ENCODE measurements around the gene SLC5A4.
"Not testable (repeated sequence)": the region's sequence is repeated elsewhere in the genome, so short reads cannot be mapped to it uniquely, and the experiment has no call there.

Gene SLC5A4

DNA sequence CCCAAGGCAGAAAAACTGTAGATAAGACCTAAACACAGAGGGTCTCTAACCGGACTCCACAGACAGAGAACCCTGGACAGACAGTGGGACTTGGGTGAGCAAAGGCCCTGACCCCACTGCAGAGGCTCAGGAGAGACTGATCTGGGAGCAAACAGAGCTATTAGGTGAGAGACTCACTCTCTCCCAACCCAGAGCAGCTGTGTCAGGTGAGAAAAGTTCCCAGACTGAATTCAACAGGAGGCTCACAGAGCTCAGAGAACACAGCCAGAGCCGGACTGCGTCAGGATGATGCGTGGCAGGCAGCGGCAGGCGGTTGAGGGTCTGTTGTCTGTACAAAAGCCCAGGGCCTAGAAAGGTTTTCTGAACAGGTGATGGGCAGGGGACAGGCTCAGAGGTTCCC lies 55.8 kb downstream of the SLC5A4 start:
- DNase-seq: no peak

DNA sequence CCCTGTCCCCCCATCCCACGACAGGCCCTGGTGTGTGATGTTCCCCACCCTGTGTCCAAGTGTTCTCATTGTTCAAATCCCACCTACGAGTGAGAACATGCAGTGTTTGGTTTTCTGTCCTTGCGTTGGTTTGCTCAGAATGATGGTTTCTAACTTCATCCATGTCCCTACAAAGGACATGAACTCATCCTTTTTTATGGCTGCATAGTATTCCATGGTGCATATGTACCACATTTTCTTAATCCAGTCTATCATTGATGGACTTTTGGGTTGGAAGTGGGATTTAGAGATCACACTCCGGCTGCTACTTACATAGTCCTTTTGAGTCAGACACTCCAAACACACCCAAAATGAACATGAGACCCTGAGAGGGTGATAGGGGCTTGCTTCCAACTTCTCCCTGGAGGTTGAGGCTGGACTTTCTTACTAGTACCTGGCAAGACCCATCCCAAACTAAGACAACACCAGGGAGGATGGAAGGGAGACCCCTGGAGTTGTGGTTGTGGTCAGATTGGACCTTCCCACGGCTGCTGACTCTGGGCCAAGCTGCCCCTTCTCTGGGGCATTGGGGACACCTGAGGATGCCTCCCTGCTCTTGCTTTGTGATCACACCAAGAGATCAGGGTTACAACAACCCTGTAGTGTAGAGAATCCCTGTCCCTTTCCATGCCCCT lies 57.5 kb downstream of the SLC5A4 start:
- not testable (repeated sequence) for DNase-seq

DNA sequence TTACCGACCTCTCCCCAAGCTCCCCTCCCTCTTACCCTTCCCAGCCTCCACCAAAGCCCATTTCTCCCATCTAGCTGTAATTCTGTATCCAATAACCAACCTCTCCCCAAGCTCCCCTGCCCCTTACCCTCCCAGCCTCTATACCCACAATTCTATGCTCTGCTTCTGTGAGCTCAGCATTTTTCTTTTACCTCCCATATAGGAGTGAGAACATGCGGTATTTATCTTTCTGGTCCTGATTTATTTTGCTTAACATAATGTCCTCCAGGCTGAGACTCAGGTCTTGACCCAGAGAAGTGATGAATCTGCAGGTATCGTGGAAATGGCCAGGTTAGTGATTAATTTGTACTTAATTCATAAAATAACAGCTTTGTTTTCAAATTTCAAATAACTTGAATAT lies 59.2 kb downstream of the SLC5A4 start:
- not testable (repeated sequence) for DNase-seq

DNA sequence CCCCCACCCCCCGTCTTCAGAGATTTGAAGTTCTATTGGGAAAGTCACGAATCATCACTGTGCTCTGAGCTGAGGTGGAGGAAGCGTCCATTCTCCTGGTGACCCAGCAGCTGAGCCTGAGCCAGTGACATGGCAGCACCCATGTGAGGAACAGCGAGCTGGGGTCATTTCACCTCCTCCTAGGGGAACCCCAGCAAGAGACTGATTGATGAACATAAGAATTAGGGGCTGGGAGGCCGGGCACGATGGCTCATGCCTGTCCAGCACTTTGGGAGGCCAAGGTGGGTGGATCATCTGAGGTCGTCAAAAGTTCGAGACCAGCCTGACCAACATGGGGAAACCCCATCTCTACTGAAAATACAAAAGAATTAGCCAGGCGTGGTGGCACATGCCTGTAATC lies 61.8 kb downstream of the SLC5A4 start:
- DNase-seq: not testable (repeated sequence)

DNA sequence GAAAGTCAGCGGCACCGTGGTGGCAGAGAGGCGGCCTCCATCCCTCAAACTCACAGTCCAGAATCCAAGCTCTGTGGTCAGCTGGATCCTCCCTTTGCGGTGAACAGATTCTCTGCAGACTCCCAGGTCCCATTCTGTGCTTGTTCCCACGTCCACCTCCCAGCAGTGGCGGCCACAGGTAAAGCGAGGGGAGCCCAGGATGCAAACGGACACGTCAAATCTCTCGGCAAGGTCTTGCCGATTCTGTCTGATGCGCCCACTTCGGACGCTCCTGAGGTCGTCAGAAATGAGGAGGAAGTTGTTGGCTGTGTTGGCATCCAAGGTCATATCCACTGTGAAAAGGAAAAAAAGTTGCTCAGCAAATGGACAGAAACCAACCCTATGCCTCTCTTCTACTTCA lies 64.1 kb downstream of the SLC5A4 start:
- not testable (repeated sequence) for DNase-seq

DNA sequence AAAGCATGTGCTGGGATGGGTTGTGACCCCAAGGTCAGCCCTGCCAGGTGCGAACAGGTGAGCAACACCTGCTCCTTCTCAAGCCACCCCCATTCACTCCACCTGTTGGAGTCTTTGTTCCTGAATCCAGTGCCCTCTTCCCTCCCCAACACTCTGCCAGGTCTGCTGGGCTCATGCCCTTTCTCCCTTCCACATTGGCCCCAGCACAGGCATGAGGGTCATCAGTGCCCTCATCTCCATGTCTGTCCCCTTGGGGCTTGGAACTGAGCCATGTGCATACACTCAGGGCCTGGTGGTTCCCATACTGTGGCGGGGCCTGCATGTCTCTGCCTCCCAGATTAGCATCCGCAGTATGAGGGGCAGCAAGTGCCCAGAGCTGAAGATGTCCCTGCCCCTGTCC lies 69.3 kb downstream of the SLC5A4 start:
- DNase-seq: no peak

DNA sequence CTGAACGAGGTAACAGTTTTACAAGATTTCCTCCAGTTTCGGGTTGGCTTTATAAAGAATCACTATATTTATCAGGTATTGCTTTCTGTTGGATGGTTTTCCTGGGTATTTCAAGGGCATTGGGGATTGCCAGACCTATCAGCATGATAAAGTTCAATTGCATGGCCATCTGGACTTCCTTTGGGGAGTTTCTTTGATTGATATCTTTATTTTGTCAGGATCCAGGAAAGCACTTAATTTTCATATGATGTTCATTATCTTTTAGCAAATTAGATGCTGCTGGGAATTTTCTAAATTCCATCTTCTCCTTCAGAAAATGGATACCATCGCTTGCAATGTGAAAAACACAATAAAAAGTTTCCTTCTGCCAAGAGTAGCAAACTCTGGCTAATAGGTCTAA lies 71.5 kb downstream of the SLC5A4 start:
- DNase-seq: no peak

DNA sequence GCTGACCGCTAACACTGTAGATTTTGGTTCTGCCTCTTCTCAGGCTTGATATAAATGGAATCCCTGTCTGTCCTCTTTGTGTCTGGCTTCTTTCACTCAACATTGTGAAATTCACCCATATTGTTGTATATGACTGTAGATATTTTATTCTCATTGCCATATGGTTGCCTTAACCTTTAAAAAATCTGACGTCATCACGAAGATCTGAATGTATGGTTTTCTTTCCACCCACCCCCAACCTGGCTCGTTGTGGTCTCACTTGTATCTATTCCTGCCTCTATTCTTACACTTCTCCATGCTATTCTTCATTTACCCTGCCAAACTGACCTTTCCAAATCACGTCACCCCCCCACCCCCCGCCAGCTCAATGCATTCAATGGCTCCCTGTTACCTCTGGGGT lies 74.1 kb downstream of the SLC5A4 start:
- DNase-seq: no peak

DNA sequence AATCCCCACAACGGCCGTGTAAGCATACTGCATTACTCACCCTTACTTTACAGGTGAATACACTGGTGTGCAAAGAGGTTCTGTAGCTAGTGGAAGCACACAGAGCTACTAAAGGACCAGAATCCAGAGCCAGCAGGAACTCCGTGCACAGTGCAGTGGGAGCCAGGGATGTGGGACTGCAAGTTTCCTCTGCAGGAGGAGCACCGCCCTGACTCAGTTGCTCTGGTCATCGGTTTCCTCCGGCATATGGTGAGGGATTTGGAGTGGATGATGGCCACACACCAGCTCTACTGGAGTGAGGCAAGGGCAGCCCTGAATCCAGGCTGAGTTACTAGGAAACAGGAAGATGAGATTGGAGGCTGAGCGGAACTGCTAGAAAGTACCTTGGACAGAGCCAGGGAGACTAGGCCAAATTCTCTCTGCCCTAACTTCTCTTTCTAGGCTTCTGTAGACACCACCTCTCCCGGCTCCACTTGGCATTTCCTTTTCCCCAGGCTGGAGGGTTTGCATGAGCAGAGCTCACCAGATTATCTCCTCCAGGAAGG lies 77.9 kb downstream of the SLC5A4 start:
- no peak for DNase-seq

DNA sequence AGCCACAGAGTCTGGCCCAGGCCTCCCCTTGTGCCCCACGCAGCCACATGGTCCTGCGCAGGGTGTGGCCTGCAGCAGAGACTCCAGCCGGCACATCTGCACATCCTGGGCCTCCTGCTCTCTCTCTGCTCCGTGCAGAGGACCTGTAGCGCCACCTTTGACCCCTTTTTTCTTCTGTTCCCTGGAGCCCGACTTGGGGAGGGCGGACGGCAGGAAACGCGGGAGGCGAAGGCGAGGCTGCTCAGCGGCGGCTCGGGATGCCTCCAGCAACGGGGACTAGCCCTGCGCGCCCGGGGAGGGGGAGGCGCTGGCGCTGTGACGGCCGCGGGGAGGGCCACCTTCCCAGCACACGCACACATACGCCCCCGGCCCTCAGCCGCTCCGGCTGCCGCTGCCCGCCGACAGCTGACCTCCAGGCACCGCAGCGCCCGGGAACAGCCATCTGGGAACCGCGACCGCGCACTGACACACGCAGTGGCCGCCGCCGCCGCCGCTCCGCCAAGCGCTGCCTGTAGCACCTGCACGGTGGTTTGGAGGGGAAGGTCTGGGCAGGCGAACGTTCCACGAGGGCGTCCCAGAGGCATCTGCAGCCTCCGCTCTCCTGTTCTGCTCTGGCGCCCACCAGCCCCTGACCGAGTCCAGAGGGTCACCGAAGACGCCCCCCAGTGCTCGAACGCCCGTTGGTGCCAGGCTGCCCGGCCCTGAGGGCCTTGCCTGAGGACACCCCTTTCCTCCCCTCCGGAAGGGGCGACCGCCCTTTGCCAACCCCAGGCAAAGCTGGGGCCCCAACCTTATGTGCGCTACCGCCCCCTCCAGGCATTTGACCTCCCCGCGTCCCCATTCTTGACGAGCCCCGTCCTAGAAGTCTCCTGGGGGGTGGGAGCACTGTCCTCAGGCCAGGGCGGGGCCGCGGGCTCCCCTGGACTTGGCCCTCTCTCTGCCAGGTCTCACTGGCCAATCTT lies 79.2 kb downstream of the SLC5A4 start:
- no peak for DNase-seq

DNA sequence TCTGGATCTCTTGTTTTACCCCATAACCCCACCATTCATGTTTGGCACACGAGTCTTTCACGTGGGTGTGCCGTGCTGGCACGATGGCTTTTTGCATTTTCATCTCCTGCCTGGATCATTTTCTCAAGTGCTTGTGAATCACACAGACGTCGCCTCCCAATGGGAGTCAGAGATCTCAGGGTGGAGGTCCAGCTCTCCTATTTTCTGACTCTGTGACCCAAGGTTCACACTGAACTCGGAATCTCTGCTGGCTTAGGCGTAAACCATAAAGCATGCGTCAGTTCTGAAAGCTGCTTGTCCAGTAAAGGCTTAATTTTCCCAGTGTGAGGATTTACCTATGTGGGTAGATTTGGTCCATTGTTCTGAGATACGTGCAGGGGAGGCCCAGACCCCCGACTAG lies 80.0 kb downstream of the SLC5A4 start:
- no peak for DNase-seq
